ENCODE results near the gene NID2. TPM values are rescaled to one million over a fixed set of nuclear protein-coding genes. Genes with fewer than 3 reads are reported as not detected.

The NID2 gene
- total and polyA plus RNA-seq, 9 of the 15 experiments (the other 6 are each of a cell fraction or from before 2014, with no cell fraction given): 0.04 to 0.45 (median 0.16) TPM; not detected in 3

- 97% methylated on average over 3 of the region's 4 CpGs for WGBS (ENCODE audit: insufficient coverage, low coverage, missing lambda C conversion rate)
- POLR2A ChIA-PET: no interaction called here
- CTCF ChIA-PET (ENCODE audit: low intra/inter-chr PET ratio): no interaction called here
- no peaks in the 10 kb centered on the region for H3K79me2 ChIP-seq (ENCODE audit: control insufficient read depth, insufficient read depth, low read length)
- H3K36me3 ChIP-seq (ENCODE audit: control insufficient read depth, insufficient read depth, low read length): peaks cover 81% of the 10 kb centered on the region
- ATAC-seq (no peak), FAIRE-seq (no peak), DNase-seq (ENCODE audit: extremely low read depth in 1 of 4, low spot score in 3 of 4) (no peak)
- TF ChIP-seq RBM22 (IDR thresholded peaks at IDR 0.05; ENCODE audit: low read depth, low read length, poor library complexity, severe bottlenecking): no peak
- no peak for TF ChIP-seq ZNF212 (CRISPR knock-in tag; IDR thresholded peaks at IDR 0.05)
- TF ChIP-seq MCM7 (IDR thresholded peaks at IDR 0.05): no peak
- no peak for TF ChIP-seq ZNF347 (CRISPR knock-in tag; IDR thresholded peaks at IDR 0.05; ENCODE audit: low read depth)
- no peak for TF ChIP-seq ZNF398 (CRISPR knock-in tag; IDR thresholded peaks at IDR 0.05)
- TF ChIP-seq RAD51 (IDR thresholded peaks at IDR 0.05; ENCODE audit: borderline replicate concordance, low read depth): no peak
- TF ChIP-seq ARID1B (IDR thresholded peaks at IDR 0.05): no peak
- no peak for TF ChIP-seq EZH2 (IDR thresholded peaks at IDR 0.05; ENCODE audit: borderline replicate concordance, low read depth, low read length)
- no peak for TF ChIP-seq ZNF764 (CRISPR knock-in tag; IDR thresholded peaks at IDR 0.05; ENCODE audit: low read depth)
- no peak for TF ChIP-seq KAT8 (IDR thresholded peaks at IDR 0.05; ENCODE audit: low read depth)
- TF ChIP-seq NKRF (IDR thresholded peaks at IDR 0.05; ENCODE audit: borderline replicate concordance): no peak
- in situ Hi-C loops (cut with MboI): no loop called here
- H4K20me1 ChIP-seq (replicated peaks; ENCODE audit: control insufficient read depth, insufficient read depth, low read length): no peaks in the 10 kb centered on the region
- no peak overlapping the region for H3K9ac ChIP-seq (ENCODE audit: insufficient read depth in 1 of 2, low read depth in 2 of 2, low read length in 2 of 2)
- no peaks in the 10 kb centered on the region for H3K4me1 ChIP-seq (replicated peaks in 1 of 2; ENCODE audit: control insufficient read depth in 2 of 2, insufficient read depth in 2 of 2, low read length in 2 of 2)
- H2AFZ ChIP-seq (ENCODE audit: low read depth, low read length): no peak overlapping the region
- H3K27me3 ChIP-seq (ENCODE audit: control insufficient read depth in 2 of 2, insufficient read depth in 2 of 2, low read length in 2 of 2): no peaks in the 10 kb centered on the region
- no peak overlapping the region for H3K27ac ChIP-seq (ENCODE audit: extremely low read depth, low read depth, low read length)
- no peak overlapping the region for H3K4me3 ChIP-seq
- no peaks in the 10 kb centered on the region for H3K9me3 ChIP-seq (replicated peaks; ENCODE audit: control insufficient read depth, insufficient read depth, low read depth, low read length)
- H3K9me1 ChIP-seq (ENCODE audit: control insufficient read depth, insufficient read depth, low read length): no peaks in the 10 kb centered on the region
- H3K4me2 ChIP-seq (ENCODE audit: insufficient read depth, low read length): no peak overlapping the region
- intact Hi-C loops (cut with micrococcal nuclease): loop anchor here (5.0 kb wide), 1 partner anchor 64 kb away; no protein-coding TSS in a partner anchor
- BruUV-seq (replicated peaks): no TSS peak
Measured at GRCh38 chr14:52008136-52008535, 60.7 kb downstream of the NID2 start.

Data from K562 (cell line).